T-cell (primary cell): Measurements from ENCODE around the gene SERPINE2. TPM values are rescaled to one million over a fixed set of nuclear protein-coding genes. Genes with fewer than 3 reads are reported as not detected.

Experiments
- ATAC-seq, 4 experiments: fragments of 200-7000 bp in 3 of 4; fragments of 150-1000 bp in 1 of 4; cut with Tn5 transposase; replicated peaks in 1 of 4; 1 replicate in 3 of 4; 2 replicates in 1 of 4; pipeline ENCODE4 v1.10.0; 2021; ENCODE audit warnings: moderate library complexity in 3 of 4, mild to moderate bottlenecking in 2 of 4, moderate number of reproducible peaks in 1 of 4
- CTCF ChIA-PET, 2 donors: fragments of 300-600 bp; sonication (Branson Sonifier 250); formaldehyde crosslinking; loops; one replicate each; lab custom pipeline; 2022; ENCODE audit warnings: antibody characterized with exemption in 2 of 2; lab: Charles Lee
- POLR2A ChIA-PET, 2 donors: fragments of 300-600 bp; sonication (Branson Sonifier 250); formaldehyde crosslinking; loops; one replicate each; lab custom pipeline; 2022; ENCODE audit warnings: antibody characterized with exemption in 2 of 2; lab: Charles Lee
- DNase-seq, 35 experiments: peaks; one replicate each; pipeline versions ENCODE4 v3.0.0 to v3.0.0-alpha.2; 2013 to 2023
- H3K27ac ChIP-seq: one replicate; pipeline ENCODE4 v1.5.1; 2013; ENCODE audit warnings: low read length
- H3K27me3 ChIP-seq, 2 experiments: replicated peaks in 1 of 2; 1 replicate in 1 of 2; 2 replicates in 1 of 2; pipeline versions ENCODE4 v1.6.1 to v1.7.0; 2013; ENCODE audit warnings: low read length in 1 of 2, mixed read lengths in 1 of 2; ENCODE audit not compliant: control insufficient read depth in 2 of 2, insufficient read depth in 2 of 2; ENCODE audit errors: extremely low read depth in 1 of 2
- H3K36me3 ChIP-seq, 2 donors: 1 replicate in 1 of 2; 2 replicates in 1 of 2; pipeline versions ENCODE4 v1.6.1 to v1.7.0; 2013; ENCODE audit warnings: low read length in 1 of 2; ENCODE audit not compliant: control insufficient read depth in 2 of 2, insufficient read depth in 1 of 2; ENCODE audit errors: extremely low read depth in 1 of 2
- H3K4me1 ChIP-seq, 2 experiments: 1 replicate in 1 of 2; 2 replicates in 1 of 2; pipeline versions ENCODE4 v1.6.1 to v1.7.0; 2013; ENCODE audit warnings: low read length in 2 of 2, mixed read lengths in 1 of 2; ENCODE audit not compliant: insufficient read depth in 2 of 2, control insufficient read depth in 1 of 2; ENCODE audit errors: extremely low read depth in 1 of 2
- H3K4me3 ChIP-seq, 2 donors: 1 replicate in 1 of 2; 2 replicates in 1 of 2; pipeline versions ENCODE4 v1.5.1 to v1.7.0; 2013; ENCODE audit warnings: mild to moderate bottlenecking in 2 of 2, low read length in 1 of 2, moderate library complexity in 1 of 2; ENCODE audit not compliant: control insufficient read depth in 1 of 2; ENCODE audit errors: extremely low read depth in 1 of 2
- H3K9me3 ChIP-seq: 2 replicates; pipeline ENCODE4 v1.7.0; 2013
- H3K27ac Mint-ChIP-seq, 2 donors: one replicate each; pipeline ENCODE4 v1.8.0; 2020 to 2021; ENCODE audit warnings: mild to moderate bottlenecking in 2 of 2, mixed read lengths in 2 of 2
- H3K27me3 Mint-ChIP-seq, 2 donors: one replicate each; pipeline ENCODE4 v1.8.0; 2021 to 2022; ENCODE audit warnings: mixed read lengths in 2 of 2
- H3K36me3 Mint-ChIP-seq: one replicate; pipeline ENCODE4 v1.8.0; 2021; ENCODE audit warnings: mixed read lengths
- H3K4me1 Mint-ChIP-seq, 3 donors: one replicate each; pipeline ENCODE4 v1.8.0; 2020 to 2022; ENCODE audit warnings: mixed read lengths in 3 of 3, mild to moderate bottlenecking in 1 of 3
- H3K4me3 Mint-ChIP-seq, 3 donors: one replicate each; pipeline ENCODE4 v1.8.0; 2020 to 2022; ENCODE audit warnings: mild to moderate bottlenecking in 3 of 3, mixed read lengths in 3 of 3, moderate library complexity in 3 of 3
- H3K9me3 Mint-ChIP-seq, 3 donors: one replicate each; pipeline ENCODE4 v1.8.0; 2020 to 2022; ENCODE audit warnings: mixed read lengths in 3 of 3
- WGBS: methylation state at CpG from one replicate; pipeline ENCODE4 v1.1.5; 2013; ENCODE audit warnings: missing lambda C conversion rate; ENCODE audit not compliant: insufficient coverage; 5-methylcytosine and 5-hydroxymethylcytosine counted together
- total RNA-seq, 35 experiments: library from RNA in 6 of 35; stranded (reverse) in 6 of 35; fragments of 120-200 nt in 1 of 35; gene quantifications; one replicate each; pipeline versions ENCODE4 v1.2.1 to v1.2.4 and lab custom pipeline; 2013 to 2026

SERPINE2 gene
- total RNA-seq, 5 donors from 2014 or later (not counting 1 experiment from before 2014, with no cell fraction given), result 2.0 to 7.5 (median 4.1) TPM

DNA sequence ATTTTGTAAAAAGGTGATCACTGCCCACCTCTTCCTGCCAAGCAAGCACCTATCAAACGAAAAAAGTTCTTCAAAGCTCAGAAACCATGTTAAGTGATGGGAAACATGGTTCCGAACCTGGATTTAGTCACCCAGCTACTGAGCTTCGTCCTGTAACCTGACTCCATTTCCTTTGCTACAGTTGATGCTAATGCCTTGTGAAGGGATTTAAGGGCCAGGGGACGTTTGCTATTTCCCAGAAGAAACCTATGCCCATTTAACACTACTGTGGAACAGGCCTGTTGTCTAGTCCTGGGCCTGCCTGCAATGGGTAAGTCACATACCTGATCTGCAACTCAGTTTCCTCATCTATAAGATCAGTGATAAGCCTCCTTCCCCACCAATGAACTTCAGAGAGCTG, 14.8 kb downstream of the SERPINE2 start:
- CTCF ChIA-PET, result interaction anchor here in 1 of 2 donors (0.9 to 2.3 kb wide), 3 partner anchors 17 to 31 kb away, joined by 3 to 8 read pairs (median 3); no protein-coding TSS in a partner anchor

DNA sequence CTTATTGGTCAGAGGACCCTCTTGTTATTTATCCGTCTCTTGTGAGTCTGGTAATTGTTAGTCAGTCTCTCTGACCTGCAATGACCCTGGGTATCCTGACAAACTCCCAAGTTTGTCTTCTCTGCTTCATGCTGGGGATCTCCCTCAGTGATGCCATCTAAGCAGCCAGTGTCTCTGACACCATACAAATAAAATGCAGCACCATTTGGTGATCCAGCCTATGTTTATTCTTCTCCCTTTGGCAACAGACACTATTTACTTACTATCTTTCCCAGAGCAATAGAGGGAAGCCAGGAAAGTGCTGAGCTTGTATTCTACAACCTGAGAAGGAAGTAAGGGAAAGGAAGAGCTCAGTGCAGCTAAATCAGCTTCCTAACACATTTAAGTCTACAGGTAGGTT, 15.9 kb downstream of the SERPINE2 start:
- ATAC-seq, result no peak
- ChIA-PET POLR2A (no interaction called here), CTCF (interaction anchor here in 1 of 2 donors (2.3 kb wide), 1 partner anchor 29 kb away, joined by 8 read pairs; no protein-coding TSS in a partner anchor)
- no peak for DNase-seq
- Mint-ChIP-seq H3K27me3 (no peaks in the 10 kb centered on the region), H3K9me3 (no peaks in the 10 kb centered on the region), H3K4me1 (peaks cover 50 to 55% (median 50%) of the 10 kb centered on the region in 3 donors), H3K4me3 (no peak overlapping the region), H3K27ac (peak overlapping the region in 1 of 2 donors; percentile 74), H3K36me3 (no peaks in the 10 kb centered on the region)
- H3K27me3 ChIP-seq, result no peaks in the 10 kb centered on the region
- H3K4me1 ChIP-seq, result peaks cover 36 to 38% of the 10 kb centered on the region in 2 experiments
- no CpG with 5 or more reads among the region's 1 CpG for WGBS
- H3K27ac ChIP-seq, result no peak overlapping the region
- no peaks in the 10 kb centered on the region for H3K9me3 ChIP-seq
- no peaks in the 10 kb centered on the region for H3K36me3 ChIP-seq
- H3K4me3 ChIP-seq, result no peak overlapping the region

More for the DNA sequence above, 14.8 kb downstream of the SERPINE2 start:
- Mint-ChIP-seq H3K36me3 (no peaks in the 10 kb centered on the region), H3K9me3 (no peaks in the 10 kb centered on the region), H3K27me3 (no peaks in the 10 kb centered on the region), H3K27ac (peak overlapping the region; percentile 65 to 89), H3K4me3 (peak overlapping the region in 1 of 3 donors; percentile 42), H3K4me1 (peaks cover 50 to 60% (median 52%) of the 10 kb centered on the region in 3 donors)
- no peak overlapping the region for H3K27ac ChIP-seq
- H3K9me3 ChIP-seq, result no peaks in the 10 kb centered on the region
- peaks cover 36 to 38% of the 10 kb centered on the region in 2 experiments for H3K4me1 ChIP-seq
- DNase-seq (peak in 1 of 35 experiments; percentile 11), ATAC-seq (peak in 2 of 4 experiments; percentile 4 to 21)
- H3K27me3 ChIP-seq, result no peaks in the 10 kb centered on the region
- POLR2A ChIA-PET, result no interaction called here
- no peaks in the 10 kb centered on the region for H3K36me3 ChIP-seq
- WGBS, result 60% methylated on average over 1 of the region's 4 CpGs
- H3K4me3 ChIP-seq, result no peak overlapping the region

DNA sequence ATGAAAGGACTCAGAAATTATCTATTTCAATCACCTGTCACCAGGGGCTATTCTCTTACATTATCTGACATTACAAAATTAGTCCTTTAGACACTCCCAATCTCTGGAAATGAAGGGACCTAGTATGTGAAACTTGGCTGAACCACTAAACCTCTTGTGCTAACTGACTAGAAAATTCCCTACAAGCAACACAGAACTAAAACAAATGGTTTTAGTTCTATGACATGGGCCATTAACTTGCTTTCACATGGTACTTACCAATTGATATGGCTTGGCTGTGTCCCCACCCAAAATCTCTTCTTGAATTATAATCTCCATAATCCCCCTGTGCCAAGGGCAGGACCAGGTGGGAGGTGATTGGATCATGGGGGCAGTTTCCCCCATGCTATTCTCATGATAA, 16.6 kb downstream of the SERPINE2 start:
- H3K36me3 ChIP-seq, result no peaks in the 10 kb centered on the region
- no peak overlapping the region for H3K4me3 Mint-ChIP-seq
- DNase-seq, result no peak
- H3K4me3 ChIP-seq, result no peak overlapping the region
- CTCF ChIA-PET, result no interaction called here
- H3K27ac ChIP-seq, result no peak overlapping the region
- H3K36me3 Mint-ChIP-seq, result no peaks in the 10 kb centered on the region
- POLR2A ChIA-PET, result no interaction called here
- H3K9me3 Mint-ChIP-seq, result no peaks in the 10 kb centered on the region
- peak overlapping the region in 1 of 2 donors; percentile 74 for H3K27ac Mint-ChIP-seq
- H3K9me3 ChIP-seq, result no peaks in the 10 kb centered on the region
- no peaks in the 10 kb centered on the region for H3K27me3 Mint-ChIP-seq
- H3K4me1 ChIP-seq, result peaks cover 29 to 32% of the 10 kb centered on the region in 2 experiments
- ATAC-seq, result no peak
- H3K4me1 Mint-ChIP-seq, result peaks cover 43 to 48% (median 44%) of the 10 kb centered on the region in 3 donors
- no peaks in the 10 kb centered on the region for H3K27me3 ChIP-seq

DNA sequence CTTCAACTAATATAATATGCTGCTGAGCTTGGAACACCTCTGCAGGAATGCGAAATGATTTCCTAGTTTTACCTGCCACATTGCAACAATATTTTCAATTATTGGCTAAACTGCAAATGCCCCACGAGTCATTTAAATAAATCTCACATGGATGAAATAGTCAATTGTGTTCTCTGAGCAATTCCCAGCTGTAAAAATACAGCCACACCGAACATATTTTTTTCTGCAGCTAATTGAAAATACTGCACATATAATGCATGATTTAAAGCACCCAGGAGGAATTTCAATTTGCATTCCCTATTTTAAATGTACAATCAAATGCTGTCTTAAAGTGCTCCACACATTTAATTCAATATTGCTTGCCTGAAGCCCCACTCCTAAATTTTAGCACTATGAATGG, 18.6 kb downstream of the SERPINE2 start:
- Histone ChIP-seq H3K4me1 (peaks cover 15 to 16% of the 10 kb centered on the region in 2 experiments), H3K4me3 (no peak overlapping the region), H3K27ac (no peak overlapping the region), H3K36me3 (no peaks in the 10 kb centered on the region), H3K27me3 (no peaks in the 10 kb centered on the region), H3K9me3 (no peaks in the 10 kb centered on the region)
- POLR2A ChIA-PET, result no interaction called here
- WGBS, result 100% methylated on average over 1 of the region's 3 CpGs
- Mint-ChIP-seq H3K36me3 (no peaks in the 10 kb centered on the region), H3K4me1 (peaks cover 33 to 39% (median 36%) of the 10 kb centered on the region in 3 donors), H3K4me3 (no peak overlapping the region), H3K27me3 (no peaks in the 10 kb centered on the region), H3K9me3 (no peaks in the 10 kb centered on the region), H3K27ac (no peak overlapping the region)
- no peak for ATAC-seq
- CTCF ChIA-PET, result interaction anchor here in 1 of 2 donors (0.6 kb wide), 1 partner anchor 269 kb away, joined by 6 read pairs; no protein-coding TSS in a partner anchor
- DNase-seq, result no peak

DNA sequence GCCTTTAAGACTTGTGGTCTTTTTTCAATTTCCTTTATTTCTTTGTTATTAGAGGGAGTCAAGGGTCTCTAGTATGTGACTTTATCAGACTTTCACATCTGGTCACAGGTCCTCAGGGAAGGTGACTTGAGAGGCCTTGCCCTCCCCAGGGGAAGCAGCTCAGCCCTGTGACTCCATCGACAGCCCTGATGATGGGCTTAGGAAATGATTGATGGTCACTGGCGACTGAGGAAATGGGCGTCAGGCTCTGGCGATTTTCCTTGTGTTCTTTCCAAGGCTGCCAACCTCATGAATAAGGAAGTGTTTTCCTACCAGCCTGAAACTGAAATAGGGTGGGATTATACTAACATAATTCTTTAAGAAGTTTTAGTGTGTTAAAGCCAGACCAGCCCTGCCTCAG, 21.1 kb downstream of the SERPINE2 start:
- CTCF ChIA-PET, result no interaction called here
- H3K4me1 Mint-ChIP-seq, result peaks cover 10 to 25% (median 16%) of the 10 kb centered on the region in 3 donors

DNA sequence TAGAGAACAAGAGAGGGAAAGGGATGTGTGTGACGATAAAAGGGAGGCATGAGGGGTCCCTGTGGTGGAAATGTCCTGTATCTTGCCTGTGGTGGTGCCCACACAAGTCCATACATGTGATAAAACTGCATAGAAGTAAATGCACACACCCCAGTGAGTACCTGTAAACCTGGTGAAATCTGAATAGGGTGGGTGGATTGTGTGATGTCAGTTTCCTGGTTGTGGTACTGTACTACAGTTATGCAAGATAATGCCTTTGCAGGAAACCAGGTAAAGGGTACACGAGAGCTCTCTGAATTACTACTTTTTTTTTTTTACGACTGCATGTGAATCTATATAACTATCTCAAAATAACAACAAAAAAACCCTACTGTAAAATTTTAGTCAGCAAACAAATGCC, 22.1 kb downstream of the SERPINE2 start:
- DNase-seq (no peak), ATAC-seq (peak; percentile 60 to 83 (median 76))
- Mint-ChIP-seq H3K27me3 (no peaks in the 10 kb centered on the region), H3K36me3 (no peaks in the 10 kb centered on the region), H3K27ac (no peak overlapping the region), H3K4me3 (no peak overlapping the region), H3K4me1 (peaks cover 10 to 21% (median 16%) of the 10 kb centered on the region in 3 donors), H3K9me3 (no peaks in the 10 kb centered on the region)
- POLR2A ChIA-PET, result no interaction called here
- no peaks in the 10 kb centered on the region for H3K36me3 ChIP-seq
- H3K27ac ChIP-seq, result no peak overlapping the region
- no peak overlapping the region for H3K4me3 ChIP-seq
- CTCF ChIA-PET, result no interaction called here
- WGBS, result no CpG with 5 or more reads among the region's 3 CpGs
- H3K4me1 ChIP-seq, result peaks cover 4 to 5% of the 10 kb centered on the region in 2 experiments
- no peaks in the 10 kb centered on the region for H3K27me3 ChIP-seq
- no peaks in the 10 kb centered on the region for H3K9me3 ChIP-seq

More for the DNA sequence above, 21.1 kb downstream of the SERPINE2 start:
- H3K27me3 ChIP-seq, result no peaks in the 10 kb centered on the region
- Mint-ChIP-seq H3K4me3 (no peak overlapping the region), H3K36me3 (no peaks in the 10 kb centered on the region), H3K9me3 (no peaks in the 10 kb centered on the region), H3K27ac (no peak overlapping the region), H3K27me3 (no peaks in the 10 kb centered on the region)
- POLR2A ChIA-PET, result no interaction called here
- no peak overlapping the region for H3K27ac ChIP-seq
- H3K9me3 ChIP-seq, result no peaks in the 10 kb centered on the region
- no peak overlapping the region for H3K4me3 ChIP-seq
- H3K4me1 ChIP-seq, result peaks cover 4 to 5% of the 10 kb centered on the region in 2 experiments
- ATAC-seq (no peak), DNase-seq (no peak)
- no peaks in the 10 kb centered on the region for H3K36me3 ChIP-seq
- WGBS, result no CpG with 5 or more reads among the region's 4 CpGs
